ENCODE measurements around the gene RGS1. TPM values are rescaled to one million over a fixed set of nuclear protein-coding genes. Genes with fewer than 3 reads are reported as not detected.

The RGS1 gene
- total RNA-seq, 2 experiments from 2014 or later, result 27.5 to 29.4 TPM

DNA sequence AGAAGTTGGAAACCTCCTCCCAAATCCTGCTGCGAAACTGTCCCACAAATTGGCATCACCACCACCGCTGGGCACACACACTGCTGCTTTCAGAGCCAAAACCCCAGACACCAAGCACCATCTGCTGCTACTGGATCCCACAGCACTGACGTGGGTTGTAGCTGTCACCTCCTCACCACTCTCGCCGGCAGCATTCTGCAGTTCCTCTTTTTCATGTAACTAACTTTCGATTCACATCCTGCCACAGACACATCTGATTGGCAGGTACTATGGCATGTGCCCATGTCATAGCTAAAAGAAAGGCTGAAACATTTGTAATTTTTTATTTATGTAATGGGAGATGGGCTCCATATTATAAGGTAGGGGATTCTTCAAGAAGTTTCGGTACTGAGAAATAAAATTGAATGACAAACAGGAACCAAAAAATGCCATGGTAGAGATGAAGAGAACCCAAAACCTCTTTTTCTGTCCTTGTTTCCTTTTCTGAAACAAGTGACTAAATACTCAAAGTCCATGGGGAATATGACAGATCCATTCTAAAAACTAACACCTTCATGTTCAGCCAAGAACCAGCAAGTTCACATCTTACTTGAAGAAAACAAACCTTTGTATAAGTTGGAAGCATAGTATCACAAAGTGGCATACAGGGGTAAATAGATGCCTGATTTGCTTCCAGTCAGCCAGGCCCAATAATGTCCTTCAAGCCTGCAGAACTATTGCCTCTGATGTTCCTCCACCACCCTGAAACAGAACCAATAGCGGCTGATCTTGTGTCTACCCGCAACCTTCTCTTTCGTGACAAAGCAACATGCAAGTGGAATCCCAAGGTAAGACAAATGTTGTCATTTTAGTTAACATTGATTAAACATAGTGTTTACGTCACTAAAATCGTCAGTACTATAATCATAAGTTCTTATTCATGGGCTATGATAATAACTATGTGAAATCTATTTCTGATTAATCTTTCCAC lies 33.8 kb downstream of the RGS1 start:
- no peaks in the 10 kb centered on the region for H3K9me3 Mint-ChIP-seq
- H3K4me1 Mint-ChIP-seq (ENCODE audit: low read depth), result peaks cover 15% of the 10 kb centered on the region
- H3K4me3 Mint-ChIP-seq, result peak overlapping the region; percentile 31
- TF ChIP-seq, protein P1, sequence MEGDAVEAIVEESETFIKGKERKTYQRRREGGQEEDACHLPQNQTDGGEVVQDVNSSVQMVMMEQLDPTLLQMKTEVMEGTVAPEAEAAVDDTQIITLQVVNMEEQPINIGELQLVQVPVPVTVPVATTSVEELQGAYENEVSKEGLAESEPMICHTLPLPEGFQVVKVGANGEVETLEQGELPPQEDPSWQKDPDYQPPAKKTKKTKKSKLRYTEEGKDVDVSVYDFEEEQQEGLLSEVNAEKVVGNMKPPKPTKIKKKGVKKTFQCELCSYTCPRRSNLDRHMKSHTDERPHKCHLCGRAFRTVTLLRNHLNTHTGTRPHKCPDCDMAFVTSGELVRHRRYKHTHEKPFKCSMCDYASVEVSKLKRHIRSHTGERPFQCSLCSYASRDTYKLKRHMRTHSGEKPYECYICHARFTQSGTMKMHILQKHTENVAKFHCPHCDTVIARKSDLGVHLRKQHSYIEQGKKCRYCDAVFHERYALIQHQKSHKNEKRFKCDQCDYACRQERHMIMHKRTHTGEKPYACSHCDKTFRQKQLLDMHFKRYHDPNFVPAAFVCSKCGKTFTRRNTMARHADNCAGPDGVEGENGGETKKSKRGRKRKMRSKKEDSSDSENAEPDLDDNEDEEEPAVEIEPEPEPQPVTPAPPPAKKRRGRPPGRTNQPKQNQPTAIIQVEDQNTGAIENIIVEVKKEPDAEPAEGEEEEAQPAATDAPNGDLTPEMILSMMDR (IDR thresholded peaks at IDR 0.05), result no peak
- ChIA-PET CTCF (interaction anchor here (0.7 to 5.3 kb wide), 18 partner anchors 10 to 201 kb away, joined by 3 to 96 read pairs (median 4); no protein-coding TSS in a partner anchor), POLR2A (no interaction called here)
- no peaks in the 10 kb centered on the region for H3K36me3 Mint-ChIP-seq (ENCODE audit: low read depth)
- ATAC-seq, result peak; percentile 99
- intact Hi-C loops (cut with micrococcal nuclease), result loop anchor here (1.0 kb wide), 1 partner anchor 132 kb away; no protein-coding TSS in a partner anchor
- H3K27ac Mint-ChIP-seq, result peak overlapping the region; percentile 23
- peak; percentile 84 for DNase-seq
- H3K27me3 Mint-ChIP-seq, result peaks cover 1% of the 10 kb centered on the region

DNA sequence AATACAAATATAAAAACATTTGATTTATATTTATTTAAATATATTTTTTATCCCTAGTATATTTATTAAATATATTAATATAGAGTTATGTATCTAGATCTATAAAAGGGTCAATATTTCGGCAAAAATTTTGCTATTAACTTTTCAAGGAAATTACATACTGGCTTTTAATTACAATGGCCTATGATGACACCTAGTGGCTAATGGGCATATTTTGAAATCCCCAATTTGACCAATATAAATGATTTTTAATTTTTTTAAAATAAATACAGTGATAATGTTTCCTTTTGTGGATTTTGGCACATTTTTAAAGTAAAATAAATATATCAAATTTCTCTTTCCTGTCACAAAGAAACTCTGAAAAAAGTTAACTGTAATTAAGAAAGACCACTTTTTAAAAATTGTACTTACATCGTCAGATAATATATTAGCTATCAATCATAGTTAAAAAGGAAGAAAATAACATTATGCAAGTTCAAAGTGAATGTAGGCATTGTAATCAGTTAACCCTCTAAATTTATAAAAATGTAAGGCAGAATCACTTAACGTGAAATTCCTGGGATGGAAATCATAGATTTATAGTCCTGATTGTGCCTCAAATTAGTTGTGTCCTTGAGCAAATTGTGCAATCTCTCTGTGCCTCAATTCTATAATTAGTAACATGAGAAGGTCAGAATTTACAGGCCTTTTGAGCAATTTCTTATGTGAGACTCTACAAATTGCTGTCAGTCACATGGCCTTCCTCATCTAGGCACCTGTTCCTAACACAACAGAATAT lies 34.7 kb downstream of the RGS1 start:
- intact Hi-C loops (cut with micrococcal nuclease), result no loop called here
- ChIA-PET POLR2A (no interaction called here), CTCF (interaction anchor here (0.7 to 5.1 kb wide), 9 partner anchors 23 to 159 kb away, joined by 3 to 96 read pairs (median 5); no protein-coding TSS in a partner anchor)
- Mint-ChIP-seq H3K27ac (no peak overlapping the region), H3K4me3 (no peak overlapping the region), H3K27me3 (no peaks in the 10 kb centered on the region), H3K36me3 (ENCODE audit: low read depth) (no peaks in the 10 kb centered on the region), H3K9me3 (no peaks in the 10 kb centered on the region), H3K4me1 (ENCODE audit: low read depth) (peaks cover 15% of the 10 kb centered on the region)
- no peak for ATAC-seq
- no peak for DNase-seq
- TF ChIP-seq, protein P1 (IDR thresholded peaks at IDR 0.05), result peak; percentile 57

DNA sequence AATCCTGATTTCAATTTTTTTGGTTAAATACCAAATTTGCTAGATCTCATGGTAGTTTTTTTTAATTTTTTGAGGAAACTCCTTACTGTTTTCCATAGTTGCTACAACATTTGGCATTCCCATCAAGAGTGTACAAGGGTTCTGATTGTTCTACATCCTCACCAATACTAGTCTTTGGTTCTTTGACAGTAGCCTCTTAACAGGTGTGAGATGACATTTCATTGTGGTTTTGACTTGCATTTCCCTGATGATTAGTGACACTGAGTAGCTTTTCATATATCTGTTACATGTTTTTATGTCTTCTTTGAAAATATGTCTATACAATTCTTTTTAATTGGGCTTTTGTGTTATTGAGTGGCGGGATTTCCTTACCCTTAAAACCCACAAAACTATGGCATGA lies 39.5 kb downstream of the RGS1 start:
- Mint-ChIP-seq H3K36me3 (ENCODE audit: low read depth) (no peaks in the 10 kb centered on the region), H3K4me1 (ENCODE audit: low read depth) (no peaks in the 10 kb centered on the region), H3K27ac (no peak overlapping the region), H3K27me3 (no peaks in the 10 kb centered on the region), H3K9me3 (no peaks in the 10 kb centered on the region), H3K4me3 (no peak overlapping the region)
- ChIA-PET POLR2A (no interaction called here), CTCF (interaction anchor here (5.1 kb wide), 1 partner anchor 140 kb away, joined by 96 read pairs; no protein-coding TSS in a partner anchor)
- TF ChIP-seq, protein P1 (IDR thresholded peaks at IDR 0.05), result no peak
- intact Hi-C loops (cut with micrococcal nuclease), result loop anchor here (5.0 kb wide), 1 partner anchor 52 kb away; no protein-coding TSS in a partner anchor
- DNase-seq (no peak), ATAC-seq (no peak)

DNA sequence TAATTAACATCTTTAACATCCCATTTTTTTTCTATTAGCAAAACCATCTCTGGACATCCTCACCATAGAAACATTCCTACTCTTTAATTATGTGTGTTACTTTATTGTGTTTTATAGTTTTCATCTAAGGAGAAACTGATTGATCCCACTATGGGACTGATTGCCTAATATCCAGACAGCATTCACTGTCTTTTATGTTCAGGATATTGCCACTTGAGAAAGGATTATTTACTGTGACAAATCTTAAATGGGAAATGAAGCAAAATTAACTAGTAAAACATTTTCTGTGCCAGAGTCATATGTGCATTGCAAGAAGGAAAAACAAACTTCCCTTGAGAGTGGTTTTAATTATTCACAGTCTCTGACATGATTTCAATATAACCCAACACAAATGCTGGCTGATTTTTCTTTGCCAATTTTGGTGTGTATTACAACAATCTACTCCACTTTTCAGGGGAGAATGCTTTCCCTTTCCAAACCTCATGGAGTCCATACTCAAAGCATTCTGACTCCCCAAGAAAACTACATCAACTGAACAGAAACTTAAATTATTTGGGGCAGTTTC lies 44.6 kb downstream of the RGS1 start:
- peaks cover 2% of the 10 kb centered on the region for H3K36me3 Mint-ChIP-seq (ENCODE audit: low read depth)
- TF ChIP-seq, protein P1 (IDR thresholded peaks at IDR 0.05), result no peak
- intact Hi-C loops (cut with micrococcal nuclease), result no loop called here
- ChIA-PET CTCF (no interaction called here), POLR2A (no interaction called here)
- no peak overlapping the region for H3K27ac Mint-ChIP-seq
- H3K4me3 Mint-ChIP-seq, result no peak overlapping the region
- no peaks in the 10 kb centered on the region for H3K4me1 Mint-ChIP-seq (ENCODE audit: low read depth)
- ATAC-seq, result no peak
- peaks cover 7% of the 10 kb centered on the region for H3K27me3 Mint-ChIP-seq
- H3K9me3 Mint-ChIP-seq, result peaks cover 2% of the 10 kb centered on the region
- no peak for DNase-seq

Data from activated CD8-positive, alpha-beta T cell treated with anti-CD3 and anti-CD28 coated beads for 36 hours (primary cell).